GM10847 (cell line): Measurements from ENCODE around the gene SLC38A10.

Experiments used
- POLR2A ChIP-seq: IDR thresholded peaks from 2 replicates; pipeline ENCODE4 v1.6.1; 2011; ENCODE audit not compliant: insufficient read length; ENCODE audit errors: extremely low read depth

SLC38A10 gene

DNA sequence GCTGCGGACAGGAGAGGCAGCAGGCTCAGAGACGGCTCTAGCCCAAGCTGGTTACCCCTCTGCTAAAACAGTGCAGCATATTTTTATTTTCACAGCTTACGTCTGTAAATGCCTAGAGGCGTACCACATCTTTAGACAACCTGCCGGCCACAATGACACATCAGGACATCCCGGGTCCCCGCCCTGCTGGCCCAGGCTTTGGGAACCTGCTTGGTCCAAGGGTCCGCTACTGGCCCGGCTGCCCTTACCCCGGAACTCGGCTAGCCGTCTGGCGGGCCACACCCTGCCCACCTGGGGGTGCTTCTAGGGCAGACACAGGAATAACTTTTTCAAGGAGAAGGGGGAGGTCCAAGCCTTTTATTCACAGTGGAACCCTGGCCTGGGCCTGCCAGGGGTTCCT, 76.6 kb downstream of the SLC38A10 start:
- TF ChIP-seq POLR2A, result no peak

- no peak for TF ChIP-seq POLR2A
Observed at GRCh38 chr17:81217491-81217890, 77.6 kb downstream of the SLC38A10 start.

GRCh38 chr17:81213978-81214377, 81.1 kb downstream of the SLC38A10 start:
- no peak for TF ChIP-seq POLR2A

DNA sequence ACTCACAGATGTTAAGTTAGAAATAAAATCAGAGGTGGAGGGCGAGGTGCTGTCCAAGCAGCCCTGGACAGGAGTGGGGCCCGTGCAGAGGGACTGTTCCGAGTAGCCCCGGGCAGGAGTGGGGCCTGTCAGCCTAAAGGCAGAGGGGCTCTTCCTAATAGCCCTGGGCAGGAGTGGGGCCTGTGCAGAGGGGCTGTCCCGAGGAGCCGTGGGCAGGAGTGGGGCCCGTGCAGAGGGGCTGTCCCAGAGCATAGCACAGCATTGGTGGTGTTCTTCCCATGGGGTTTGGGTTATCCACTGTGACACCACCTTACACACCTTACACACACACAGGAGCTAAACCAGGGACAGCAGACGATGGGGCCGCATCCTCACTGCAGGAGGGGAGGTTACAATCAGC, 82.7 kb downstream of the SLC38A10 start:
- no peak for TF ChIP-seq POLR2A

DNA sequence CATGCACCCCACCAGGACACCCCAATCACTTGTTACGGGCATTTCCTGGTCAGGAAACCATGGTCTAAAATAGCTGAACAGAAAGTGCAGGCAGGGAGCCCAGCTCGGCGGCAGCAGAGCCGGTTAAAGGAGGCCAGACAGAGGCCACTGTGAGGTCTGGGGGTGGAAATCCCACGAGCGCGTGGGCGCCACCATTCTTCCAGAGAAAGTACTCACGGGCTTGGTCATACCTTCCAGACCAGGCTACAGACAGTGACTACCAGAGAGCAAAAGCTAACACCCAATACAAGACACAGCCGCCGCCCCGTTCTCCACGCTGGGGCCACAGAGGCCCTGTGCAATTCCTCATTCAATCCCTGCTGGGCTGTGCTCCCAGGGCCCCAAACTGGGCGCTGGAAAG, 84.2 kb downstream of the SLC38A10 start:
- TF ChIP-seq POLR2A, result no peak

DNA sequence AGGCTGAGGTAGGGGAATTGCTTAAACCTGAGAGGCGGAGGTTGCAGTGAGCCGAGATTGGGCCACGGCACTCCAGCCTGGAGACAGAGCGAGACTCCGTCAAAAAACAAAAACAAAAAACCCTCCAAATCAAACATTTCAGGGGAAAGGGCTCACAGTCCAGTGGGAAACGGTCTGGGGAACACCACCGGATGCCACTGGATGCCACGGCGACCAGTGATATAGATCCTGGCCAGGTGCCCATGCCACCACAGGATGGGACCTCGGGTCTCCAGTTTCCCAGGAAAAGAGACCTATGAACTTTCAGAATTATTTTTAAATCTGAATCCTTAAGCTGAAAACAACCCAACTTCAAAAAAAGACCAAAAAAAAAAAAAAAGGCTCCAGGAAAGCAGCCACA, 84.6 kb downstream of the SLC38A10 start:
- TF ChIP-seq POLR2A, result no peak

- no peak for TF ChIP-seq POLR2A
Observed at GRCh38 chr17:81209141-81209540, 86.0 kb downstream of the SLC38A10 start.

GRCh38 chr17:81208651-81209050, 86.5 kb downstream of the SLC38A10 start:
- no peak for TF ChIP-seq POLR2A

DNA sequence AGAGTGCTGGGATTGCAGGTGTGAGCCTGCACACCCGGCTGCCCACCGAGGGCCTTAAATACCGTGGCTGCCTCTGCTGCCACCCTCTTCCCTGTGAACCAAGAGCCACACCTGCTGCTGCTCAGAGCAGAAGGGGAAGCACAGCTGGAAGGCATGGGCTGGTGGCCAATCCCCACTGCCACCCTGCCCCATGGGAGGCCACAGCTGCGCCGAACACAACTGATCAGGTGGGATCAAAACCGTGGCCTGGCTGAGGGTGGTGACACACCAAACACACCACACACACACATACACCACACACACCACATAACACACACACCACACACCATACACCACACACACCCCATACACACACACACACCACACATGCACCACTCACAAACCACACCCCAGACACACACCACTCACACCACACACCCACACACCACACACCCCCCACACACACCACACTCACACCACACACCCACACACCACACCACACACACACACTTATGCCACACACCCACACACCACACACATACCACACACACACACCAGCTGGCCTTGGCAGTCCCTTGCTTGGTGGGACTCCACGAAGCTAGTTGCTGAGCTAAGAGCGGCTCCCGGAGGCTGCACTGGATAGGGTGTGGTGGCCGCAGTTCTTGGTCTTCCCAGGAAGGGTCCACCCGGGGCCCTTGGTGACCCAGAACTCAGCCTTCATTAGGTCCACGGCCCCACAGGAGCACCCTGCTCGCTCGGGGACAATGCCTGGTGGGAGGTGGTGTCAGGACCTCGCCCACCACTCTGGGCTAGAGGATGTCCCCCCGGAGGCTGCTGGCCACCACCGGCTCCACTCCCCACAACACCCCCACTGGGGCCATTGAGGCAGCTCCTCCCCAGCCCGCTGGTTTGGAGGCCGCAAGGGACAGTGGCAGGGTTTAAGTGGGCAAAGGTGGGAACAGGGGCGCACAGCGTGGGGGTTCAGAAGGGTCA, 87.2 kb downstream of the SLC38A10 start:
- no peak for TF ChIP-seq POLR2A

- no peak for TF ChIP-seq POLR2A
Observed at GRCh38 chr17:81206657-81207056, 88.5 kb downstream of the SLC38A10 start.

DNA sequence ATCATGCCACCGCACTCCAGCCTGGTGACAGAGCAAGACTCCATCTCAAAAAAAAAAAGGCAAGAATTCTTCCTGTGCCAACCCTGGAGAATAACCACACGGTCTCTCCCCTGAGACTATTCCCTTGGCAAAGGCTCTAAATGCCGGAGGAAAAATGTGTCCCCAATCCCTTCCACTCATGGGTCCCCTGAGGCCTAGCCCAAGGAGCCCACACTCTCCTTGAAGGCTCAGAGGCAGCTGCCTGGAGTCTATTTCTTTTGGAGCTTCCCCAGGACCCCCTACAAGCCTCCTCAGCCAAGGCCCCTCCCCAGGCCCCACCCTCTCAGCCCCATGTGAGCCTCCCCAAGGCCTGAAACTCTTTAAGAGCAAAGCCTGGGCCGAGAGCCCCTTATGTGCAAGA, 88.9 kb downstream of the SLC38A10 start:
- no peak for TF ChIP-seq POLR2A

DNA sequence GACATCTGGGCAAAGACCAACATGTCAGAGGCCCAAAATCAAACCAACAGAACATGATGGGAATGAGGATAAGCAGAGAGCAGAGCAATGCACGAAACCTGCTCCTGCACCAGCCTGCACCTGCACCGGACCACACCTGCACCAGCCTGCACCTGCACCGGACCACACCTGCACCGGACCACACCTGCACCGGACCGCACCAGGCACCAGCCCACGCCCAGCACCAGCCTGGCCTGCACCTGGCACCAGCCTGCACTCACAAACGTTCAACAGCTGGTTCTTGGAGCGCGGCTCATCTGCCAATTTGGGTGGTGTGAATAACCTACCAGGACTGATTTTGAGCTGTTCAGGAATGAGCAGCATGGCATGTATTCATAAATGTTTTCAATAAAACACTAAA, 90.5 kb downstream of the SLC38A10 start:
- no peak for TF ChIP-seq POLR2A

- TF ChIP-seq POLR2A, result no peak
Observed at GRCh38 chr17:81203136-81203535, 92.0 kb downstream of the SLC38A10 start.

DNA sequence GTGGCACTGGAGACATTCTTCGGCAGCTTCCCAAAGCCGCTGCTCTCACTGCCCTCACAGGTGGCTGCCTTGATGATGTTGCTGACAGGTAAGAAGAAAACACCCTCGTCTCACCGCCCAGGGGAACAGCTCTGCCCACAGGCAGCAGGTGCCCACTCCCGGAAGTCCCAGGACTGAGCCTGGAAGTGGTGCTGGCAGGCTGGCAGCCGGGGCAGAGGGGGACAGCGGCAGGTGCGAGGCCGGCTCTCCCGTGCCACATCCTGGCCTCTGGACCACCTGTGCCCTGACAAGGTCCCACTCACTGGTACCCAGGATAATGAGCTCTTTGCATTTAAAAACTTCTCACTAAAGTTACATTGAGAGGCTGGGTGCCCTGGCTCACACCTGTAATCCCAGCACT, 92.8 kb downstream of the SLC38A10 start:
- TF ChIP-seq POLR2A, result no peak

DNA sequence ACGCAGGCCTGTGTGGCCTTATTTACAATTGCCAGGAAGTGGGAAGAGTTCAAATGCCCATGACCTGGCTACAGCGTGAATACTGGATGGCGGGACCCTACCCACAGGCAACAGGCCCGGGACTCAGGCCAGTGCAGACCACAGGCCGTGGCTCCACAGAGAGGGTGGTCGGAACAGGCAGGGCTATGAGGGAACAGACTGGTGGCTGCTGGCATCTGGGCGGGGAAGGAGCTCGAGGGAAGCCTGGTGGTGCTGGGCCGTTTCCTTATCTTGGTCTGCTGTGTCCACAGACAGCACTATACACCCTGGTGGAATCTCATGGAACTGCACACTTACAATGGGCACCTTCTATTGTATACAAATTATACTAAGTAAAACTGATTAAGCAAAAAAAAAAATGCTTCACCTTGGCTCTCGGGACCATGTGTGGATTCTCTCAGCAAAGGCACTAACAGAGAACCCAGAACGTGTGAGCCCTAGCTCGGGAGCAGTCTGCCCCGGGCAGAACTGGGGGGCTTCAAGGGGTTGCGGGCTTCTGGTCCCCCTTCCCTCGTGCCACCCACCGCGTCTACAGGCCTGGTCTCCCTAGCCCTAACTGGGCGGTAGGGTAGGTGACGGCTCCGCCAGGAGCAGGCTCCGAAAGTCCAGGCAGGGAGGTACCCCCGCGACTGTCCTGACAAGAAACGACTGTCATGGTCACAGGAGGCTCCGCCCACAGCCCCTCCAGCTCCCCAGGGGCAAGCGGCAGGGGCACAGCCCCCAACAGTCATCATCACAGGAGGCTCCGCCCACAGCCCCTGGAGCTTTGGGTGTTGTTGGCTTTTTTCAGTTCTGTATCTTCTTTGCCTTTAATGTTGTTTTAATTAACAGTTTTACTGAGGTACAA, 94.2 kb downstream of the SLC38A10 start:
- TF ChIP-seq POLR2A, result no peak

GRCh38 chr17:81200201-81200600, 94.9 kb downstream of the SLC38A10 start:
- TF ChIP-seq POLR2A, result no peak
